ENCODE results near the gene C9orf50.

- TF ChIP-seq GATA2 (IDR thresholded peaks at IDR 0.05; ENCODE audit: low read depth, low read length) = no peak
- TF ChIP-seq GATA3 (IDR thresholded peaks at IDR 0.05; ENCODE audit: low read depth, low read length) = no peak
These were observed 27.3 kb upstream of the C9orf50 start for GRCh38 chr9:129648092-129648763.
